Measurements from ENCODE around the gene CACNA1C.

CACNA1C gene

DNA sequence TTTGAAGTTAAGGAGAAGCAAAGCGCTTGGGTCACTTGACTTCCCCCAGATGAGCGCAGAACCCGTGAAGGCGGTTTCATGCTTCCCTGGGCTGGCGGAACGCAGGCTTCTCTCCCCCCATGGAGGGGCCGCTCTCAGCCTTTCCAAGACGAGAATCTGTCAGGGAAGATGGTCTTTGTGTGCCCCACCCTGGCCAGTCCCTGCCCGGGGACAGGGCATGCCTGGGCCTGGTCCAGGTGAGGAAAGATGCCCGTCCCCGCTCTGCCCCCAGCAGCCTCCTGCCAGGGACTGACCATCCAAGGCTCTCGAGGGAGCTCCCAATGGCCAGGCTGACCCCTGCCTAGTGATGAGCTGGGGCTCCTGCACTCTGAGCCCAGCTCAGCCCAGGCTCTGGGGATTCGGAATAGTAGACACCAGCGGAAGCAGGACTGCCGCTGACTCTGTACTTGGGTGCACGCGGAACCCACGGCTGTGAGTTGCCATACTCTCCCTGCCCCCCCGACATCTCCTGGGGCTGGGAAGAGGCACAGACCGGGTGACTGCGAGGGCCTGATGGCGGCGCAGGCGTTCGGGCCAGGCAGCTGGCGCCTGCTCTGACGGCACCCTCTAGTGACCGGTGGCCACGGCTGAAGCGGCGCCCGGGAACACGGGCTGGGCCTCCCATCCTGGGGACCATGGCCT, 599.8 kb downstream of the CACNA1C start:
- TF ChIP-seq, protein P1, sequence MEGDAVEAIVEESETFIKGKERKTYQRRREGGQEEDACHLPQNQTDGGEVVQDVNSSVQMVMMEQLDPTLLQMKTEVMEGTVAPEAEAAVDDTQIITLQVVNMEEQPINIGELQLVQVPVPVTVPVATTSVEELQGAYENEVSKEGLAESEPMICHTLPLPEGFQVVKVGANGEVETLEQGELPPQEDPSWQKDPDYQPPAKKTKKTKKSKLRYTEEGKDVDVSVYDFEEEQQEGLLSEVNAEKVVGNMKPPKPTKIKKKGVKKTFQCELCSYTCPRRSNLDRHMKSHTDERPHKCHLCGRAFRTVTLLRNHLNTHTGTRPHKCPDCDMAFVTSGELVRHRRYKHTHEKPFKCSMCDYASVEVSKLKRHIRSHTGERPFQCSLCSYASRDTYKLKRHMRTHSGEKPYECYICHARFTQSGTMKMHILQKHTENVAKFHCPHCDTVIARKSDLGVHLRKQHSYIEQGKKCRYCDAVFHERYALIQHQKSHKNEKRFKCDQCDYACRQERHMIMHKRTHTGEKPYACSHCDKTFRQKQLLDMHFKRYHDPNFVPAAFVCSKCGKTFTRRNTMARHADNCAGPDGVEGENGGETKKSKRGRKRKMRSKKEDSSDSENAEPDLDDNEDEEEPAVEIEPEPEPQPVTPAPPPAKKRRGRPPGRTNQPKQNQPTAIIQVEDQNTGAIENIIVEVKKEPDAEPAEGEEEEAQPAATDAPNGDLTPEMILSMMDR (IDR thresholded peaks at IDR 0.05; ENCODE audit: borderline replicate concordance, control extremely low read depth, extremely low read depth, insufficient read depth, missing control alignments) = no peak
- in situ Hi-C loops (cut with MboI; ENCODE audit: low sequenced_read_pairs, unreplicated experiment) = no loop called here
- DNase-seq (ENCODE audit: low spot score) = no peak

DNA sequence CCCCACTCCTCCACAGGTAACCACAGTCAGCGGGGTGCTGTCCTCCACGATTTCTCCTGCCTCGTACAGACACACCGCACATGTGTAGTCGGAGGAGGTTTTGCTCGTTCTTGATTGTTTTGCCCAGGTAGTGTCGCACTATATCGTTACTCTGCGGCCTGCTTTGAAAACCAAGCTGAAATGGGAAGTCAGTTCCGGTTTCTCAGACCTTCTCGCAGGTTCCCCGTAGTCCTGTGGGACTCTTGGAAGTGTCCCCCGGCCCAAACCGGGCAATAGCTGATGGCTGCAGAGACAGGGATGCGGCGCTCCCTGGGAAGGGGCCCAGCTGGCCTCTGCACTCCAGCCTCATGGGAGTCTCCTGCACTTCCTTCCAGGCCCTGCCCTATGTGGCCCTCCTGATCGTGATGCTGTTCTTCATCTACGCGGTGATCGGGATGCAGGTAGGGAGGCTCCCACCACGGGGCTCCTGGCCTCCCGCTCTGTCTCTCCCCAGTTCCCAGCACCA, 600.7 kb downstream of the CACNA1C start:
- in situ Hi-C loops (cut with MboI; ENCODE audit: low sequenced_read_pairs, unreplicated experiment) = no loop called here
- DNase-seq (ENCODE audit: low spot score) = no peak
- TF ChIP-seq, protein P1 (IDR thresholded peaks at IDR 0.05; ENCODE audit: borderline replicate concordance, control extremely low read depth, extremely low read depth, insufficient read depth, missing control alignments) = no peak

DNA sequence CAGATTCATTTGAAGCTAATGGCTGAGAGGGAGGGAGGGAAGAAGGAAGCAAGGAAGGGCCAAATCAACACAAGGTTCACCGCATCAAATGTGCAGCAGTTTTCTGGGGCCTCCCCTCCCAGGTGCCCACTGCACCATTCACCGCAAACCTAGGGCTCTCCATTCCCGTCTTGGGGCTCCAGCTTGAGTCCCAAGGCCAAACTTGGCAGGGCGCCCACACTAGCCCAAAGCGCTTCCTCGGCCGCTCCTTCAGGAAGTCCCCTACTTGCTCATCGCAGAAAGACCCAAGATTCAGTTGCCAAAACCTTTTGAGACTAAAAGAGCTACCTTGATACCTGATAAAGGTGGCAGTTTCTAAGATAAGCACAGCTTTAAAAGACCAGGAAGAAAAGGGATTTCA, 601.5 kb downstream of the CACNA1C start:
- TF ChIP-seq, protein P1 (IDR thresholded peaks at IDR 0.05; ENCODE audit: borderline replicate concordance, control extremely low read depth, extremely low read depth, insufficient read depth, missing control alignments) = no peak
- in situ Hi-C loops (cut with MboI; ENCODE audit: low sequenced_read_pairs, unreplicated experiment) = no loop called here
- DNase-seq (ENCODE audit: low spot score) = no peak

DNA sequence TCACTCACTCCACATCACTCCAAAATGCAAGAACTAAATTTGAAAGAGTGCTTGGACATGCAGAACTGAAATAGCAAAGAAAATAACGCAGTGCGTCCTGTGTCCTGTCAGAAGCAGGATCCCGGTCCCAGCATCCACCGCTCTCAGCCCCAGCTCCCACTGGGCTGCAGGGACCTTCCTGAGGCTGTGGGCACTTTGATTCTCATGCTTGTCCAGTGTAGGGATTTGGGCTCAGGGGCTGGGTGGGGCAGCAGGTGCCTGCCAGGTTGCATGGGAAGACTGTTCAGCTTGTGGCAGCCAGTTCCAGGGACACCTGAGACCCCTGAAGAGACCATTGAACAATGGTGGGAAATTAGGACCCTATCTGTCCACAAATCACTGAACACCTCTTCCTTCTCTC, 602.0 kb downstream of the CACNA1C start:
- in situ Hi-C loops (cut with MboI; ENCODE audit: low sequenced_read_pairs, unreplicated experiment) = no loop called here
- no peak for DNase-seq (ENCODE audit: low spot score)
- TF ChIP-seq, protein P1 (IDR thresholded peaks at IDR 0.05; ENCODE audit: borderline replicate concordance, control extremely low read depth, extremely low read depth, insufficient read depth, missing control alignments) = no peak

DNA sequence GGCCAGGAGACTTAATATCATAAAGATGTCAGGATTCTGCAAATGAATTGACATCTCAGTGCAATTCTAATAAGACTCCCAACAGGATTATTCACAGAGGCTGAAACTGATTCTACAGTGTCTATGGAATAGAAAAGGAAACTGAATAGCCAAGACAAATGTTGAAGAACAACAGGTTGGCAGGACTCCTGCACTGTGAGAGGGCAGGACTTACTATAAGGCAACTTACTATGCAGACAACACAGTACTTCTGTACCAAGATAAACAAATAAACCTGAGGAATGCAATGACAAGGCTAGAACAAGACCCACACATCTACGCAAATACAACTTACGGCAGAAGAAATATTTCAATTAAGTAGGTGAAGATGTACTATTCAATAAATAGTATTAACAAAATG, 609.7 kb downstream of the CACNA1C start:
- no peak for DNase-seq (ENCODE audit: low spot score)
- TF ChIP-seq, protein P1 (IDR thresholded peaks at IDR 0.05; ENCODE audit: borderline replicate concordance, control extremely low read depth, extremely low read depth, insufficient read depth, missing control alignments) = no peak
- in situ Hi-C loops (cut with MboI; ENCODE audit: low sequenced_read_pairs, unreplicated experiment) = no loop called here

DNA sequence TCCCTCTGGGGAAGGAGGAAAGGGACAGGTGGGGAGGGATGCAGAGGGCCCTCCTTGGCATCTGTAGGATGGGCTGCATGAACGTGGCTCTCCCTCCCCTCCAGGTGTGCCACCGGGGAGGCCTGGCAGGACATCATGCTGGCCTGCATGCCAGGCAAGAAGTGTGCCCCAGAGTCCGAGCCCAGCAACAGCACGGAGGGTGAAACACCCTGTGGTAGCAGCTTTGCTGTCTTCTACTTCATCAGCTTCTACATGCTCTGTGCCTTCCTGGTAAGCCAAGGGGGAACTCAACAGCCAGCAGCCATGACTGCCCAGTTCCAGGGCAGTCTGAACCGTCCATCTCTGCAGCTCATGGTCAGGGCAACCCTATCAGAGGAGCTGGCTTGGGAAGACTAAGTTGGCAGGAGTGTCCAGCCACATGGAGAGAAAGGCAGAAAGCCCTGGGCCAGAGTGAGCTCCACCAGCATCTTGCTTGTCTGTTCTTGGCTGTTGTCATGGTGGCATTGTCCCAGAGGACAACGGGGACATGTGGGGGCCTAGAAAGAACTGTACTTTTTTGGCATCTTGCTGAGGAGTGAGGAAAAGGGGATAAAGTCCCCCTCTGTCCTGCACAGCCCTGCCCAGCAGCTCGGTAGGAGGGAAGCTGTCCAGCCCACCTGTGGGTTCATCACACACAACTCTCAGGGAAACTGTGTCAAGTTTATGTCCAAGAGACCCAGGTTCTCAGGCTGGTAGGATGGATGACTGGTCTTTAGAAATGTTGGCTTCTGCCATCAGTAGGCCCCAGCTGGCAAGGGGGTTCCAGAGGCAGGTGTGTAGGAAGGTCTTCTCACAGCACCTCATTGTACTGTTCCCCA, 612.2 kb downstream of the CACNA1C start:
- no peak for DNase-seq (ENCODE audit: low spot score)
- TF ChIP-seq, protein P1 (IDR thresholded peaks at IDR 0.05; ENCODE audit: borderline replicate concordance, control extremely low read depth, extremely low read depth, insufficient read depth, missing control alignments) = no peak
- in situ Hi-C loops (cut with MboI; ENCODE audit: low sequenced_read_pairs, unreplicated experiment) = no loop called here
